ENCODE results near the gene BORCS6. TPM values are rescaled to one million over a fixed set of nuclear protein-coding genes. Genes with fewer than 3 reads are reported as not detected.

BORCS6 gene
- total and polyA plus RNA-seq, 9 of the 15 experiments (the other 6 are each of a cell fraction or from before 2014, with no cell fraction given): 0.01 to 7.4 (median 2.3) TPM

DNA sequence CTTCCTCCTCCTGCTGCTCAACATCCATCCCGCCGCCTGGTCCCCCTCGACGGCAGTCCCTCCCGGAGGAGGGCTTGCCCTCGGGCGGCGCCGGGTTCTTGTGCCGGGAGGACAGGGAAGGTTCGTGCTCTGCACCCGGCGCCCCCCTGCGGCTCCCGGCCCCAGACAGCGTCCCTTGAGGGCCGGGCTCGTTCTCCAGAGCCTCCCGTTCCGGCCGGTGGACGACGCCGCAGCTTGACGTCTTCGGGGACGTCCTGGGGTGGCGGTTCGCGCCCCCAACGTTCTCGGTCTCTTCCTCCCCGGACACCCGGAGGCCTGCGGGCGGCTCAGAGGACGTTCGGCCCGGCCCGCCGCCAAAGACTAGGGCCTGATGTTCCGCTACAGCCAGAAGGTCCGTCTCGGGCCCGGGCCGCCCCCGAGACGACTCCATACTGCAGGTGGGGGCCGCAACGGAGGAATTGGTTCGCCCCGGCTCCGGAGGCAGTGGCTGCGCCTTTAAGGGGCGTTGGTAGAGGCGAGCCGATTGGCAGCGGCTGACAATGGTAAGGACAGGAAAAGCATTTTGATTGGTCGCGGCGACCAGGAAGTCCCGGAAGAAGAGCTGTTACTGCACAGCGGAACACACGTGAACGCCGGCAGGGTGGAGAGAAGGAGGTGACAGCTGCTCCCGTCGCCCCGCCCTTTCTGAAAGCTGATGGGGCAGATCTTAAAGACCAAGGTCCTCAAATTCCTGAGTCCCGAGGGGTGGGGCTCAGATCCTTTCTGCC is at the start of gene BORCS6 (continued):
- TF ChIP-seq TFAP4 (CRISPR knock-in tag; IDR thresholded peaks at IDR 0.05; ENCODE audit: borderline replicate concordance): peak; percentile 90
- TF ChIP-seq ZNF764 (CRISPR knock-in tag; IDR thresholded peaks at IDR 0.05; ENCODE audit: low read depth): peak; percentile 44; the same call in 1 of the 2 replicates
- TF ChIP-seq, protein P1, sequence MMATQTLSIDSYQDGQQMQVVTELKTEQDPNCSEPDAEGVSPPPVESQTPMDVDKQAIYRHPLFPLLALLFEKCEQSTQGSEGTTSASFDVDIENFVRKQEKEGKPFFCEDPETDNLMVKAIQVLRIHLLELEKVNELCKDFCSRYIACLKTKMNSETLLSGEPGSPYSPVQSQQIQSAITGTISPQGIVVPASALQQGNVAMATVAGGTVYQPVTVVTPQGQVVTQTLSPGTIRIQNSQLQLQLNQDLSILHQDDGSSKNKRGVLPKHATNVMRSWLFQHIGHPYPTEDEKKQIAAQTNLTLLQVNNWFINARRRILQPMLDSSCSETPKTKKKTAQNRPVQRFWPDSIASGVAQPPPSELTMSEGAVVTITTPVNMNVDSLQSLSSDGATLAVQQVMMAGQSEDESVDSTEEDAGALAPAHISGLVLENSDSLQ (IDR thresholded peaks at IDR 0.05): peak; percentile 91
- TF ChIP-seq POLR2AphosphoS5 (IDR thresholded peaks at IDR 0.05; ENCODE audit: control insufficient read depth, insufficient read depth, low read depth, low read length): no peak
- no peak for TF ChIP-seq ZSCAN29 (IDR thresholded peaks at IDR 0.05)
- TF ChIP-seq E2F5 (CRISPR knock-in tag; IDR thresholded peaks at IDR 0.05): no peak
- TF ChIP-seq MAFK (IDR thresholded peaks at IDR 0.05; ENCODE audit: low read length): no peak
- peak; percentile 67 for TF ChIP-seq TBP (optimal IDR thresholded peaks at IDR 0.05; ENCODE audit: low read depth, low read length)
- TF ChIP-seq E2F8 (IDR thresholded peaks at IDR 0.05; ENCODE audit: low read depth, partially characterized antibody): peak; percentile 79
- TF ChIP-seq ELF1 (tag; IDR thresholded peaks at IDR 0.05): peak; percentile 91
- no peak for TF ChIP-seq NELFE (IDR thresholded peaks at IDR 0.05; ENCODE audit: insufficient read depth, insufficient read length)
- peak; percentile 75 for TF ChIP-seq NEUROD1 (IDR thresholded peaks at IDR 0.05; ENCODE audit: borderline replicate concordance, low read depth, low read length, partially characterized antibody)
- no peak for TF ChIP-seq ZNF655 (CRISPR knock-in tag; IDR thresholded peaks at IDR 0.05)
- TF ChIP-seq TEAD2 (tag; IDR thresholded peaks at IDR 0.05): no peak
- peak; percentile 30; the same call in 1 of the 2 replicates for TF ChIP-seq SMAD4 (CRISPR knock-in tag; conservative IDR thresholded peaks at IDR 0.05)
- TF ChIP-seq GMEB1 (CRISPR knock-in tag; IDR thresholded peaks at IDR 0.05): peak; percentile 30; the same call in 1 of the 2 replicates
- peak; percentile 62 for TF ChIP-seq PCBP1 (IDR thresholded peaks at IDR 0.05; ENCODE audit: low read depth, low read length, poor library complexity, severe bottlenecking)
- no peak for TF ChIP-seq FUS (optimal IDR thresholded peaks at IDR 0.05; ENCODE audit: low read depth, low read length)
